ENCODE results near the gene ATP13A3. TPM values are rescaled to one million over a fixed set of nuclear protein-coding genes. Genes with fewer than 3 reads are reported as not detected.

Gene ATP13A3
- total and polyA plus RNA-seq, 9 of the 15 experiments (the other 6 are each of a cell fraction or from before 2014, with no cell fraction given) = 16.6 to 135 (median 86.6) TPM

GRCh38 chr3:194471863-194472262 is 14.9 kb downstream of the ATP13A3 start:
- TF ChIP-seq OTX1 (CRISPR knock-in tag; IDR thresholded peaks at IDR 0.05) (no peak), RERE (CRISPR knock-in tag; IDR thresholded peaks at IDR 0.05; ENCODE audit: borderline replicate concordance) (no peak), E2F3 (CRISPR knock-in tag; IDR thresholded peaks at IDR 0.05) (no peak), PHB2 (IDR thresholded peaks at IDR 0.05; ENCODE audit: low read depth) (no peak), BCOR (IDR thresholded peaks at IDR 0.05) (no peak), TFAP4 (CRISPR knock-in tag; IDR thresholded peaks at IDR 0.05; ENCODE audit: borderline replicate concordance) (peak; percentile 27; the same call in 1 of the 2 replicates), TBL1XR1 (IDR thresholded peaks at IDR 0.05; ENCODE audit: low read length in 2 of 2) (no peak)

More at GRCh38 chr3:194471863-194472262, 14.9 kb downstream of the ATP13A3 start:
- peaks cover 0 to 14% of the 10 kb centered on the region in 2 experiments; a peak in 4 of 5 replicates for H3K4me1 ChIP-seq (replicated peaks in 1 of 2; ENCODE audit: control insufficient read depth in 2 of 2, insufficient read depth in 2 of 2, low read length in 2 of 2)
- POLR2A ChIA-PET = interaction anchor here (0.6 to 1.4 kb wide), 8 partner anchors 11 to 123 kb away, joined by 3 to 7 read pairs (median 4); no protein-coding TSS in a partner anchor
- no peaks in the 10 kb centered on the region for H3K9me1 ChIP-seq (ENCODE audit: control insufficient read depth, insufficient read depth, low read length)
- H3K9me3 ChIP-seq (replicated peaks; ENCODE audit: control insufficient read depth, insufficient read depth, low read depth, low read length) = no peaks in the 10 kb centered on the region
- no peak overlapping the region for H2AFZ ChIP-seq (ENCODE audit: low read depth, low read length)
- peak overlapping the region in 1 of 2 experiments; percentile 18; a peak in 1 of 4 replicates for H3K9ac ChIP-seq (ENCODE audit: insufficient read depth in 1 of 2, low read depth in 2 of 2, low read length in 2 of 2)
- CTCF ChIA-PET (ENCODE audit: low intra/inter-chr PET ratio) = interaction anchor here (0.8 to 1.9 kb wide), 5 partner anchors 15 to 123 kb away, joined by 3 to 23 read pairs (median 5); partner anchors contain the start of gene ATP13A3
- no peak overlapping the region for H3K27ac ChIP-seq (ENCODE audit: extremely low read depth, low read depth, low read length)
- no peak overlapping the region for H3K4me2 ChIP-seq (ENCODE audit: insufficient read depth, low read length)
- in situ Hi-C loops (cut with MboI) (no loop called here), intact Hi-C loops (cut with micrococcal nuclease) (loop anchor here (1.0 kb wide), 4 partner anchors 48 to 161 kb away; partner anchors contain the start of gene TMEM44)
- peaks cover 99% of the 10 kb centered on the region for H3K79me2 ChIP-seq (ENCODE audit: control insufficient read depth, insufficient read depth, low read length)
- 48% methylated on average over 5 of the region's 5 CpGs for WGBS (ENCODE audit: insufficient coverage, low coverage, missing lambda C conversion rate)
- FAIRE-seq = no peak
- no peaks in the 10 kb centered on the region for H3K27me3 ChIP-seq (ENCODE audit: control insufficient read depth in 2 of 2, insufficient read depth in 2 of 2, low read length in 2 of 2)
- ATAC-seq = no peak
- H3K4me3 ChIP-seq = no peak overlapping the region
- BruUV-seq (replicated peaks) = no TSS peak
- H4K20me1 ChIP-seq (replicated peaks; ENCODE audit: control insufficient read depth, insufficient read depth, low read length) = peaks cover 24% of the 10 kb centered on the region; the same call in 1 of the 2 replicates
- DNase-seq (ENCODE audit: extremely low read depth in 1 of 4, low spot score in 3 of 4) = no peak
- H3K36me3 ChIP-seq (ENCODE audit: control insufficient read depth, insufficient read depth, low read length) = peaks cover 16% of the 10 kb centered on the region; the same call in 1 of the 3 replicates
